Uterus (tissue), 2 donors: ENCODE measurements around the gene ADAMTS17.

Experiments used
- CTCF ChIP-seq, 4 experiments: fragments of 200-600 bp in 2 of 4; fragments of 450-650 bp in 2 of 4; sonication (generic) in 2 of 4; IDR thresholded peaks; one replicate each; pipeline ENCODE4 v1.5.1; 2016 to 2019; ENCODE audit warnings: antibody characterized with exemption in 4 of 4, mild to moderate bottlenecking in 2 of 4, moderate library complexity in 1 of 4
- POLR2A ChIP-seq, 2 donors: fragments of 450-650 bp; IDR thresholded peaks; one replicate each; pipeline ENCODE4 v1.6.1; 2016; ENCODE audit warnings: antibody characterized with exemption in 2 of 2, mild to moderate bottlenecking in 1 of 2, moderate library complexity in 1 of 2

GRCh38 chr15:100345438-100345837 is 3.7 kb upstream of the ADAMTS17 start:
- TF ChIP-seq CTCF (IDR thresholded peaks at IDR 0.05) (no peak), POLR2A (IDR thresholded peaks at IDR 0.05) (no peak)
